Motor neuron (in vitro differentiated cells): ENCODE data around the gene ERBB2. TPM values are rescaled to one million over a fixed set of nuclear protein-coding genes. Genes with fewer than 3 reads are reported as not detected.
"Not testable (repeated sequence)": the region's sequence is repeated elsewhere in the genome, so short reads cannot be mapped to it uniquely, and the experiment has no call there.

Experiments used
- ATAC-seq, 8 experiments: fragments of 200-7000 bp; cut with Tn5 transposase; replicated peaks in 6 of 8; 2 replicates each; pipeline ENCODE4 v1.8.0; 2021; ENCODE audit warnings: mild to moderate bottlenecking in 8 of 8, moderate library complexity in 8 of 8
- H3K27ac ChIP-seq, 2 donors: fragments of 250-450 bp; sonication (Bioruptor Pico); 2 replicates each; pipeline ENCODE4 v1.9.0; 2021; ENCODE audit warnings: antibody characterized with exemption in 2 of 2, mild to moderate bottlenecking in 2 of 2, moderate library complexity in 1 of 2
- H3K4me1 ChIP-seq, 2 donors: fragments of 250-450 bp; sonication (Bioruptor Pico); replicated peaks in 1 of 2; 2 replicates each; pipeline ENCODE4 v1.6.1; 2021; ENCODE audit warnings: antibody characterized with exemption in 2 of 2, mild to moderate bottlenecking in 2 of 2, moderate library complexity in 1 of 2
- H3K4me3 ChIP-seq, 5 donors: fragments of 250-450 bp; sonication (Bioruptor Pico); 2 replicates each; pipeline ENCODE4 v1.9.0; 2021; ENCODE audit warnings: antibody characterized with exemption in 5 of 5, mild to moderate bottlenecking in 5 of 5, moderate library complexity in 4 of 5
- WGBS, 10 experiments: fragments of 450-650 bp; shearing (Covaris generic); methylation state at CpG; one replicate each; pipeline ENCODE4 v1.0.0; 2022; 5-methylcytosine and 5-hydroxymethylcytosine counted together
- in situ Hi-C, 9 experiments: fragments of 400-800 bp; cut with MboI; loops; one replicate each; pipeline ENCODE4 v1.15.0; 2021; ENCODE audit warnings: low sequenced_read_pairs in 9 of 9, low pct_unique_long_range_greater_than_20kb in 2 of 9; ENCODE audit not compliant: unreplicated experiment in 9 of 9
- total RNA-seq, 8 experiments: library from RNA; unstranded; fragments of 300-600 nt; gene quantifications; 2 replicates each; pipeline versions ENCODE4 v1.2.3 to v1.2.4, GENCODE V29; 2022

The ERBB2 gene
- total RNA-seq, 8 experiments from 2014 or later = 7.0 to 54.7 (median 15.9) TPM

DNA sequence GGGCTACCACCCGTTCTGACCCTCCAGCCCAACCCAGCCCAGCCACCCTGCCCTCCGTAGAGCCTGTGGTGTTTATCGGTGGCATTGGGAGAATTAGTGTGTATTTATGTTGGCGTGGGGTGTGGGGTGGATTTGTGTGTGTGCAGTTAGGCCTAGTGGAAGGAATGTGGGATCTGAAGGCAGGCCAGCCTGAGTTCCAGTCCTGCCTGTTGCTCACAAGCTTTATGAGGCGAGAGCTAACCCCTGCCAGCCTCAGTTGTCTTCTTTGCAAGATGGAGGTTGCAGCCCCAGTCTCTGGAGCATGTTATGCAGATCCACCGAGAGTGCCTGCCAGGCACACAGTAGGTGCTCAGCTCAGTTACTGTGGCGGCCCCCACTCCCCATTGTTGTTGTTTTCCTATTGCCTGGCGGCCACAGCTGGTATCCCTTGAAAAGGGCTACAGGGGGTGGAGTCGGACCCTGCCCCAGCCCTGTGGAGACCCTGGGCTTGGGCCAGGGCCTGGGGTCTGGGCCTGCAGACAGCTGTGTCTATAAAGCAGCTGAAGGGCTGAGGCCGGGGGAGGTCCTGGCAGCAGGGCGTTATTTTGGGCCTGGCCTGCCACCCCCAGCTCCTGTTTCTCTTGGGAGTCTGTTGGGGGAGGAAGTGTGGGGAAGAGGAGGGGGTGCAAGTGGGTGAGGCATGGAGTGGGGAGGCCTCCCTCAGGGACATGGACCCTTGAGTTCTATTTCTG, 5.1 kb downstream of the ERBB2 start:
- ATAC-seq = no peak
- Histone ChIP-seq H3K4me3 (no peak overlapping the region), H3K27ac (no peak overlapping the region), H3K4me1 (peaks cover 0 to 13% of the 10 kb centered on the region in 2 donors)
- in situ Hi-C loops = no loop called here
- WGBS, 10 experiments = 0 to 89% (median 69%) methylated on average over 1 to 3 of the region's 11 CpGs; no CpG with 5 or more reads in 5 of the 10 experiments

DNA sequence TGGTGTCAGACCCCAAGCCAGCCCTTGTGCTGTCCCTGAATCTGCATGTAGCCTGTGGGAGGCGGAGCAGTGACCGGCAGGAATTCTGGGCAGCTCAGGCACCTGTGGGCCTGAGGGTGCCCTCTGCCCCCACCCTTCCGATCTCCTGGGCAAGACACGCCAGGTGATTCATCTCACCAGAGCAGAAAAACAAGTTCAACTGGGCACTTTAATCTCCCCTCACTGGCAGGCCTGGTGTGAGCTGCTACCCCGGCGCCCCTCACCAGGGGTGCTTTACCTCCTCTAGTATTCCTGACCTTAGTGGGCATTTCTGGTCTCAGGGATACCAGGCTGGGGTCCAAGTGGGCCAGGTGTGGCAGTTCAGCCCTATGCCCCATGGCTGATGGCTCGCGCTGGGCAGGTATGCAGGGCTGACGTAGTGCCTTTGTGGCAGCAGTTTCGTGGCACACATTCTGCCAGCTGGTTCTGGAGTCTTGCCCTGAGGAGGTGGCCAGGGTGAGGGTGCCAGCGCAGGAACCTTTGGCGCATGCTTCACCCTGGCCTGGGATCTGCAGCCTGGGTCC, 6.0 kb downstream of the ERBB2 start:
- WGBS, 10 experiments = 73 to 100% (median 100%) methylated on average over 1 to 3 of the region's 12 CpGs; no CpG with 5 or more reads in 6 of the 10 experiments
- Histone ChIP-seq H3K27ac (no peak overlapping the region), H3K4me3 (no peak overlapping the region), H3K4me1 (peaks cover 0 to 13% of the 10 kb centered on the region in 2 donors)
- in situ Hi-C loops = no loop called here
- ATAC-seq = no peak

DNA sequence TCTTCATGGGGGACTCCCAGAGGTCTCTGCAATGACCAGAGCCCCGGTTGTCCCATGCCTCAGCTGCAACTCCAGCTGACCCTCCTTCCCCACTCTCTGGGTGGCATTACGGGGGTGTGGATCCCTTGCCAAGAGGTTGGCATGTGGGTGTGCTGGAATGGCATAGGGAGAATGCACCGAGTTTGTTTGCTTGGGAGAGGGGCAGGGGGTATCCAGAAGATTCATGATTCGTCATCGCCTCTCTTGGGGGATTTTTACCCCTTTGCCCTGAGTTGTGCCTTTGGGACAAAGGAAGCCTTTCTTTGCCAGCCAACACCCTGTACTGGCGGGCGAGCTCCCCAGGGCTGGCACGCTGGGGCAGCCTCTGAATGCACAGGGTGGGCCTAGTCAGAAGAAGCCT, 6.5 kb downstream of the ERBB2 start:
- WGBS, 10 experiments = 17 to 100% (median 95%) methylated on average over 1 to 2 of the region's 8 CpGs; no CpG with 5 or more reads in 6 of the 10 experiments
- Histone ChIP-seq H3K4me3 (no peak overlapping the region), H3K27ac (no peak overlapping the region), H3K4me1 (peaks cover 0 to 8% of the 10 kb centered on the region in 2 donors)
- no peak for ATAC-seq
- in situ Hi-C loops = no loop called here

GRCh38 chr17:39706921-39707337, 7.1 kb downstream of the ERBB2 start:
- in situ Hi-C loops = no loop called here
- no peak for ATAC-seq
- 14 to 100% (median 80%) methylated on average over 1 to 2 of the region's 7 CpGs; no CpG with 5 or more reads in 5 of the 10 experiments for WGBS, 10 experiments
- Histone ChIP-seq H3K4me1 (peaks cover 0 to 8% of the 10 kb centered on the region in 2 donors), H3K4me3 (no peak overlapping the region), H3K27ac (no peak overlapping the region)

DNA sequence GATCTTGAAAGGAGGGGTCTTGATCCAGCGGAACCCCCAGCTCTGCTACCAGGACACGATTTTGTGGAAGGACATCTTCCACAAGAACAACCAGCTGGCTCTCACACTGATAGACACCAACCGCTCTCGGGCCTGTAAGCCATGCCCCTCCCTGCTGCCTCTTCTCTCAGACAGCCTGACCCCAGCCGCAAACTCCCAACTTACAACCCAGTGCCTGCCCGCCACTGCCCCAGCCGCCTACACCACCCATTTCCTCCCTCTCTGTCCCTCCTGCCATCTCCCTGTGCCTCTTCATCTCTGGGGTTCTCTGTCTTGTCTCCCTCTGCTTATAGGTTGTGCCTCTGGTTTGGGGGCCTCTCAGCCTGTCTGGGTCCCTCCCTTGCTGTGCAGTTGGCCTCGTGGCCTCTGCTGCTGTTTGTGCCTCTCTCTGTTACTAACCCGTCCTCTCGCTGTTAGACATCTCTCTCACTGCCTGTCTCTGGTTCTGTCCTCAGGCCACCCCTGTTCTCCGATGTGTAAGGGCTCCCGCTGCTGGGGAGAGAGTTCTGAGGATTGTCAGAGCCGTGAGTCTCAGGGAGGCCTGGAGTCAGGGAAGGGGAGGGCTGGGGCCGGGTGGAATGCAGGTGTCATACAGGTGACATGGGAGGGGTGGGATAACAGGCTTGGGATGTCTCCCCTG, 9.6 kb downstream of the ERBB2 start:
- H3K4me3 ChIP-seq = no peak overlapping the region
- ATAC-seq = no peak

DNA sequence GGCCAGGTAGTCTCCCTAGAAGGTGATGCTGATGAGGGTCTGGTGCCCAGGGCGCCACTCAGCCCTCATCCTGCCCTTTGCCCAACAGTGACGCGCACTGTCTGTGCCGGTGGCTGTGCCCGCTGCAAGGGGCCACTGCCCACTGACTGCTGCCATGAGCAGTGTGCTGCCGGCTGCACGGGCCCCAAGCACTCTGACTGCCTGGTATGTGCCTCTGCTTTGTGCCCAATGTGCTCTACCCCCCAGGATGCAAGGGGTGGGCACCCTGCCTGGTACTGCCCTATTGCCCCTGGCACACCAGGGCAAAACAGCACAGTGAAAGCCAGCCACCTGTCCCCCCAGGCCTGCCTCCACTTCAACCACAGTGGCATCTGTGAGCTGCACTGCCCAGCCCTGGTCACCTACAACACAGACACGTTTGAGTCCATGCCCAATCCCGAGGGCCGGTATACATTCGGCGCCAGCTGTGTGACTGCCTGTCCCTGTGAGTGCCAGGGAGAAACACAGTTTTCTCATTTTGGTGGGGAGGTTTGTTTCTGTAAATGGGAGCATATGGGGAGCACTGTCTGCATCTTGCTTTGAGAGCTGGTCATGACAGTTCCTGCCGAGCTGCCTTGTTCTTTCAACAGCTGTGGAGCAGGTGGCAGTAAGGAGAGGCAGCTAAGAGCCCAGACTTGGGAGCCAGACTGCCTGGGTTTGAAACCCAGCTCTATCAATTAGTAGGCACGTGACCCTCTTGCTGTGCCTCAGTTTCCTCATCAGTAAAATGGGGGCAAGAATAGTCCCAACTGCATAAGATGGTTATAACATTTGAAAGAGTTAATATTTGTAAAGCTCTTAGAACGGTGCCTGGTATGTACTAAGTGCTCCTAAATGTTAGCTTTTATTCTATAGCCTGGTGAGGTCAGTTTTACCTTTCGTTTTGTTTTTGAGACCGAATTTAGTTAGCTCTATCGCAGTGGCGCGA, 10.4 kb downstream of the ERBB2 start:
- no peak overlapping the region for H3K4me3 ChIP-seq
- no peak overlapping the region for H3K27ac ChIP-seq
- no peaks in the 10 kb centered on the region for H3K4me1 ChIP-seq
- ATAC-seq = no peak
- WGBS, 10 experiments = 38 to 100% (median 93%) methylated on average over 1 to 13 of the region's 20 CpGs; no CpG with 5 or more reads in 1 of the 10 experiments
- in situ Hi-C loops = no loop called here

More for the DNA sequence above, 9.6 kb downstream of the ERBB2 start:
- Histone ChIP-seq H3K4me1 (no peaks in the 10 kb centered on the region), H3K27ac (no peak overlapping the region)
- in situ Hi-C loops = no loop called here
- 73 to 95% (median 85%) methylated on average over 1 to 7 of the region's 14 CpGs; no CpG with 5 or more reads in 4 of the 10 experiments for WGBS, 10 experiments

GRCh38 chr17:39711071-39711470, 11.2 kb downstream of the ERBB2 start:
- 71 to 100% (median 88%) methylated on average over 1 to 10 of the region's 11 CpGs; no CpG with 5 or more reads in 2 of the 10 experiments for WGBS, 10 experiments
- ATAC-seq, H3K27ac ChIP-seq, H3K4me3 ChIP-seq, H3K4me1 ChIP-seq, in situ Hi-C loops: not testable (repeated sequence)

DNA sequence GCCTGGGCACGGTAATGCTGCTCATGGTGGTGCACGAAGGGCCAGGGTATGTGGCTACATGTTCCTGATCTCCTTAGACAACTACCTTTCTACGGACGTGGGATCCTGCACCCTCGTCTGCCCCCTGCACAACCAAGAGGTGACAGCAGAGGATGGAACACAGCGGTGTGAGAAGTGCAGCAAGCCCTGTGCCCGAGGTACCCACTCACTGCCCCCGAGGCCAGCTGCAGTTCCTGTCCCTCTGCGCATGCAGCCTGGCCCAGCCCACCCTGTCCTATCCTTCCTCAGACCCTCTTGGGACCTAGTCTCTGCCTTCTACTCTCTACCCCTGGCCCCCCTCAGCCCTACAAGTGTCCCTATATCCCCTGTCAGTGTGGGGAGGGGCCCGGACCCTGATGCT, 12.0 kb downstream of the ERBB2 start:
- no peak for ATAC-seq
- no peaks in the 10 kb centered on the region for H3K4me1 ChIP-seq
- no peak overlapping the region for H3K4me3 ChIP-seq
- H3K27ac ChIP-seq = no peak overlapping the region
- 80 to 100% (median 96%) methylated on average over 1 to 5 of the region's 10 CpGs; no CpG with 5 or more reads in 5 of the 10 experiments for WGBS, 10 experiments
- in situ Hi-C loops = no loop called here

- Histone ChIP-seq H3K4me3 (no peak overlapping the region), H3K4me1 (no peaks in the 10 kb centered on the region), H3K27ac (no peak overlapping the region)
- WGBS, 10 experiments = 81 to 100% (median 100%) methylated on average over 1 to 3 of the region's 4 CpGs; no CpG with 5 or more reads in 3 of the 10 experiments
- no peak for ATAC-seq
- in situ Hi-C loops = no loop called here
Observed at GRCh38 chr17:39714234-39714633, 14.4 kb downstream of the ERBB2 start.

DNA sequence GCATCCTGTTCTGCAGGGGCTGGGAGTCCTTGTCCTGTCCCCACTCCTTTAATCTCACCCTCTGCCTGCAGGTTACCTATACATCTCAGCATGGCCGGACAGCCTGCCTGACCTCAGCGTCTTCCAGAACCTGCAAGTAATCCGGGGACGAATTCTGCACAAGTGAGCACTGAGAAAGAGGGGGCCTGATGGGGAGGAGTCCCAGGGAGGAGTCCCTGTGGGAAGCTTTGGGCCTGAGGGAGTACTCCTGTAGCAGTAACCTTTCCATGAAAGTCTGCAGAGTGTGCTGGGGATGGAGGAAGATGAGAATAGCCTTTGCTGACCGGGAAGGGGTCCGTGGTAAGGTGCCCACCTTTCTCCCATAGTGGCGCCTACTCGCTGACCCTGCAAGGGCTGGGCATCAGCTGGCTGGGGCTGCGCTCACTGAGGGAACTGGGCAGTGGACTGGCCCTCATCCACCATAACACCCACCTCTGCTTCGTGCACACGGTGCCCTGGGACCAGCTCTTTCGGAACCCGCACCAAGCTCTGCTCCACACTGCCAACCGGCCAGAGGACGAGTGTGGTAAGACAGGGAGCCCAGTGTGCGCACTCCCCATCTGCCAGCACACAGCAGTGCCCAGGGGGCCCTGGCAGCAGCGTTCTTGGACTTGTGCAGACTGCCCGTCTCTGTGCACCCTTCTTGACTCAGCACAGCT, 15.7 kb downstream of the ERBB2 start:
- Histone ChIP-seq H3K4me3 (no peak overlapping the region), H3K27ac (no peak overlapping the region), H3K4me1 (no peaks in the 10 kb centered on the region)
- in situ Hi-C loops = no loop called here
- ATAC-seq = peak in 1 of 8 experiments; percentile 12
- WGBS, 10 experiments = 70 to 100% (median 90%) methylated on average over 1 to 6 of the region's 18 CpGs; no CpG with 5 or more reads in 4 of the 10 experiments

DNA sequence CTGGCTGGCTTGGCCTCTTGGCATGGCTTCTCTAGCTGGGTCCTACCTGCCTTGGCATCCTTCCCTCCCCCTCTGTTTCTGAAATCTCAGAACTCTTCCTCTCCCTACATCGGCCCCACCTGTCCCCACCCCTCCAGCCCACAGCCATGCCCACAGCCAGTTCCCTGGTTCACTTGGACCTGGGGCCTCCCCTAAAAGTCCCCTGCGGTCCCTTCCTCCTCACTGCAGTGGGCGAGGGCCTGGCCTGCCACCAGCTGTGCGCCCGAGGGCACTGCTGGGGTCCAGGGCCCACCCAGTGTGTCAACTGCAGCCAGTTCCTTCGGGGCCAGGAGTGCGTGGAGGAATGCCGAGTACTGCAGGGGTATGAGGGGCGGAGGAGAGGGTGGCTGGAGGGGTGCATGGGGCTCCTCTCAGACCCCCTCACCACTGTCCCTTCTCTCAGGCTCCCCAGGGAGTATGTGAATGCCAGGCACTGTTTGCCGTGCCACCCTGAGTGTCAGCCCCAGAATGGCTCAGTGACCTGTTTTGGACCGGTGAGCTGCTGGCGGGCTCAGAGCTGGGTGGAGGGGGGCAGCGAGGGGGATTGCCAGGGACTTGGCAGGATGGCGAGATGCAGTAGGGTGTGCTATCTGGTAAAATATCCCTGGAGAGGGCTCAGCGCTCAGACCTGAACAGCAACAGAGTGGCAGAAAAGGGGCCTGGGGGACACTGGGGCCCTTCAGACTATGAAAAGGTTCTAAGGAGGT, 16.4 kb downstream of the ERBB2 start:
- Histone ChIP-seq H3K27ac (no peak overlapping the region), H3K4me3 (no peak overlapping the region), H3K4me1 (no peaks in the 10 kb centered on the region)
- 100% methylated on average over 1 to 4 of the region's 15 CpGs; no CpG with 5 or more reads in 8 of the 10 experiments for WGBS, 10 experiments
- in situ Hi-C loops = no loop called here
- ATAC-seq = no peak
